ENCODE results near the gene SLC25A53. TPM values are rescaled to one million over a fixed set of nuclear protein-coding genes. Genes with fewer than 3 reads are reported as not detected.

The SLC25A53 gene
- total RNA-seq, 4 donors from 2014 or later, result 5.2 to 10.0 (median 7.1) TPM

GRCh38 chrX:104136241-104137019 is 20.4 kb downstream of the SLC25A53 start:
- no peak overlapping the region for H3K27ac ChIP-seq

GRCh38 chrX:104135677-104136076 is 21.1 kb downstream of the SLC25A53 start:
- H3K36me3 ChIP-seq, result no peaks in the 10 kb centered on the region
- ATAC-seq (no peak), DNase-seq (no peak)
- in situ Hi-C loops (cut with MboI; ENCODE audit: low sequenced_read_pairs in 4 of 4) (loop anchor here in 3 of 4 donors (25.0 kb wide), 1 partner anchor 298 kb away; the partner anchor contains the start of gene RAB9B (in 3 of the 3)), intact Hi-C loops (cut with DNase I; ENCODE audit: low total_unique reads) (loop anchor here (1.0 to 10.0 kb wide), 3 partner anchors 23 to 291 kb away; partner anchors contain the start of gene ZCCHC18)
- peak overlapping the region in 1 of 4 donors; percentile 34 for H3K4me3 ChIP-seq
- H3K27ac ChIP-seq, result no peak overlapping the region
- TF ChIP-seq POLR2A (IDR thresholded peaks at IDR 0.05), result no peak
- TF ChIP-seq CTCF (IDR thresholded peaks at IDR 0.05 in 4 of 5, conservative IDR thresholded peaks at IDR 0.05 in 1 of 5), result no peak
- peaks cover 0 to 6% of the 10 kb centered on the region in 2 donors for H3K4me1 ChIP-seq
- H3K9me3 ChIP-seq, result no peaks in the 10 kb centered on the region
- H3K27me3 ChIP-seq, result peaks cover 0 to 3% (median 0%) of the 10 kb centered on the region in 3 donors

More at GRCh38 chrX:104136241-104137019, 20.4 kb downstream of the SLC25A53 start:
- intact Hi-C loops (cut with DNase I; ENCODE audit: low total_unique reads), result loop anchor here (1.0 to 10.0 kb wide), 3 partner anchors 24 to 292 kb away; partner anchors contain the start of gene ZCCHC18
- in situ Hi-C loops (cut with MboI; ENCODE audit: low sequenced_read_pairs in 4 of 4), result loop anchor here in 3 of 4 donors (25.0 kb wide), 1 partner anchor 299 kb away; the partner anchor contains the start of gene RAB9B (in 3 of the 3)
- DNase-seq (peak; percentile 39 to 44), ATAC-seq (peak in 1 of 2 donors; percentile 92)
- peak; percentile 13 to 73 (median 63) for TF ChIP-seq CTCF (IDR thresholded peaks at IDR 0.05 in 4 of 5, conservative IDR thresholded peaks at IDR 0.05 in 1 of 5)
- TF ChIP-seq POLR2A (IDR thresholded peaks at IDR 0.05), result no peak
- peaks cover 0 to 3% (median 0%) of the 10 kb centered on the region in 3 donors for H3K27me3 ChIP-seq
- H3K36me3 ChIP-seq, result no peaks in the 10 kb centered on the region
- H3K9me3 ChIP-seq, result no peaks in the 10 kb centered on the region
- H3K4me3 ChIP-seq, result peak overlapping the region; percentile 34 to 58 (median 41)
- peaks cover 0 to 6% of the 10 kb centered on the region in 2 donors for H3K4me1 ChIP-seq

- Histone ChIP-seq H3K4me1 (peaks cover 0 to 6% of the 10 kb centered on the region in 2 donors), H3K27ac (no peak overlapping the region), H3K27me3 (peaks cover 0 to 3% (median 0%) of the 10 kb centered on the region in 3 donors), H3K4me3 (no peak overlapping the region), H3K9me3 (no peaks in the 10 kb centered on the region), H3K36me3 (no peaks in the 10 kb centered on the region)
- in situ Hi-C loops (cut with MboI; ENCODE audit: low sequenced_read_pairs in 4 of 4) (loop anchor here in 3 of 4 donors (25.0 kb wide), 1 partner anchor 297 kb away; the partner anchor contains the start of gene RAB9B (in 3 of the 3)), intact Hi-C loops (cut with DNase I; ENCODE audit: low total_unique reads) (loop anchor here (10.0 kb wide), 1 partner anchor 290 kb away; no protein-coding TSS in a partner anchor)
- ATAC-seq, result no peak
- DNase-seq, result no peak
- TF ChIP-seq POLR2A (IDR thresholded peaks at IDR 0.05) (no peak), CTCF (IDR thresholded peaks at IDR 0.05 in 4 of 5, conservative IDR thresholded peaks at IDR 0.05 in 1 of 5) (no peak)
Measured at GRCh38 chrX:104134583-104135261, 22.1 kb downstream of the SLC25A53 start.

- Histone ChIP-seq H3K4me3 (no peak overlapping the region), H3K36me3 (no peaks in the 10 kb centered on the region), H3K27me3 (no peaks in the 10 kb centered on the region), H3K4me1 (peaks cover 0 to under 1% of the 10 kb centered on the region in 2 donors), H3K27ac (no peak overlapping the region), H3K9me3 (no peaks in the 10 kb centered on the region)
- TF ChIP-seq POLR2A (IDR thresholded peaks at IDR 0.05) (no peak), CTCF (IDR thresholded peaks at IDR 0.05 in 4 of 5, conservative IDR thresholded peaks at IDR 0.05 in 1 of 5) (no peak)
- ATAC-seq (no peak), DNase-seq (no peak)
- in situ Hi-C loops (cut with MboI; ENCODE audit: low sequenced_read_pairs in 4 of 4), result loop anchor here in 3 of 4 donors (25.0 kb wide), 1 partner anchor 294 kb away; the partner anchor contains the start of gene RAB9B (in 3 of the 3)
- intact Hi-C loops (cut with DNase I; ENCODE audit: low total_unique reads), result loop anchor here (10.0 kb wide), 1 partner anchor 286 kb away; no protein-coding TSS in a partner anchor
Measured at GRCh38 chrX:104130808-104131207, 26.0 kb downstream of the SLC25A53 start.

Measured in gastrocnemius medialis (tissue), 4 donors.